GM12892 (cell line): ENCODE data around the gene PPM1E.
"Not testable (repeated sequence)": the region's sequence is repeated elsewhere in the genome, so short reads cannot be mapped to it uniquely, and the experiment has no call there.

ENCODE experiments used
- DNase-seq: peaks from one replicate; pipeline ENCODE4 v3.0.0; 2011; ENCODE audit not compliant: insufficient read length
- FAIRE-seq: peaks from 2 replicates; lab custom pipeline; 2011; peaks lifted over from hg19 to GRCh38; lab: Jason Lieb, UNC
- POLR2A ChIP-seq: IDR thresholded peaks from 2 replicates; pipeline ENCODE4 v1.6.1; 2011; ENCODE audit warnings: low read depth, low read length, control low read depth
- POLR2AphosphoS5 ChIP-seq: IDR thresholded peaks from 2 replicates; pipeline ENCODE4 v1.6.1; 2011; ENCODE audit warnings: low read depth, low read length, control low read depth
- TAF1 ChIP-seq: IDR thresholded peaks from 2 replicates; pipeline ENCODE4 v1.6.1; 2011; ENCODE audit warnings: low read depth, mild to moderate bottlenecking, control low read depth, low read length, borderline replicate concordance

Gene PPM1E

DNA sequence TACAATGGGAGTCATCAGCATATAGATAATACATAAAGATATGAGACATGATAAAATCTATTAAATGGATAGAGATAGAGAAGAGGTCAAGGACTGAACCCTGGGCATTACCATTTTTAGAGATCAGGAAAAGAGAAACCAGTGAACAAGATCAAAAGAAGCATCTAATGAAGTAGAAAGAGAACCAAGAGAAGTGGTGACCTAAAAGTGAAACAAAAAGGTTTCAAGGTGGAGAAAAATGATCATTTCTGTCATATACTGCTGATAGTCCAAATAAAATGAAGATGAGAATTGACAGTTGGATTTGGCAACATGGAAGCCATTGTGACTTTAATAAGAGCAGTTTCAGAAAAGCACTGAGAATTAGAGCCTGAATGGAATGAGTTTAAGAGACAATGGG, 165.1 kb downstream of the PPM1E start:
- FAIRE-seq: peak; percentile 24
- DNase-seq: no peak
- TF ChIP-seq POLR2A: no peak

- no peak for DNase-seq
- no peak for TF ChIP-seq POLR2A
- TF ChIP-seq POLR2AphosphoS5: no peak
- no peak for TF ChIP-seq TAF1
- FAIRE-seq: no peak
Measured at GRCh38 chr17:58932956-58933355, 177.3 kb downstream of the PPM1E start.

GRCh38 chr17:58936295-58936694, 180.6 kb downstream of the PPM1E start:
- no peak for FAIRE-seq
- no peak for DNase-seq
- TF ChIP-seq TAF1 (no peak), POLR2A (no peak), POLR2AphosphoS5 (no peak)

- FAIRE-seq: no peak
Measured at GRCh38 chr17:58944166-58944565, 188.5 kb downstream of the PPM1E start.

DNA sequence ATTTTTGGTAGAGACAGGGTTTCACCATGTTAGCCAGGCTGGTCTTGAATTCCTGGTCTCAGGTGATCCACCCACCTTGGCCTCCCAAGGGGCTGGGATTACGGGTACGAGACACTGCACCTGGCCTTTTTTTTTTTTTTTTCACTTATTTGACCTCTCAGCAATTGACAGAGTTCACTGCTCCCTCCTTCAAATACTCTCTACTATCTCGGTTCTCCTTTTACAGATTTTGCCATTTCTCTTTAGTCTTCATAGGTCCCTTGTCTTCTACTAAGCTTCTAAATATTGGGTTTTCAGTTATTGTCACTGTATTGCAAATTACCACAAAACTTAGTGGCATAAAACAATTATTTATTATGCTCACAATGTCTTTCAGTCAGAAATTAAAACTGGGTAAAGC, 191.8 kb downstream of the PPM1E start:
- FAIRE-seq (no peak), DNase-seq (no peak)
- TF ChIP-seq POLR2A (no peak), TAF1 (no peak)

More at GRCh38 chr17:58944166-58944565, 188.5 kb downstream of the PPM1E start:
- no peak for DNase-seq
- TF ChIP-seq POLR2AphosphoS5 (no peak), TAF1 (no peak), POLR2A (no peak)

GRCh38 chr17:58947824-58948223, 192.2 kb downstream of the PPM1E start:
- FAIRE-seq: no peak
- DNase-seq: no peak
- TF ChIP-seq POLR2A (no peak), TAF1 (no peak), POLR2AphosphoS5 (no peak)

DNA sequence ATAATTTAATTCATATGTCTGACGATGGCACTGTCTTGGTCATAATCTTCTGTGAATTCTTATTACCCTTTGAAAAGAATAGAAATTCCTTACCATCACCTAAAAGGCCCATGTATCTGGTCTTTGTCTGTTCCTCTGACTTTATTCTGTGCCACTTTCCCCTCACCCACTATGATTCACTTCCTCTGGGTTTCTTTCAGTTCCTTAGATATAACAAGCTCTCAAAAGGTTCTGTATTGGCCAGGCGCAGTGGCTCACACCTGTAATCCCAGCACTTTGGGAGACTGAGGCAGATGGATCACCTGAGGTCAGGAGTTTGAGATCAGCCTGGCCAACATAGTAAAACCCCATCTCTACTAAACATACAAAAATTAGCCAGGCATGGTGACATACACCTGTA, 198.7 kb downstream of the PPM1E start:
- FAIRE-seq, DNase-seq: not testable (repeated sequence)

- DNase-seq (no peak), FAIRE-seq (no peak)
- TF ChIP-seq POLR2A (no peak), POLR2AphosphoS5 (no peak), TAF1 (no peak)
Measured at GRCh38 chr17:58956997-58957724, 201.5 kb downstream of the PPM1E start.

- not testable (repeated sequence) for DNase-seq, FAIRE-seq
Measured at GRCh38 chr17:58957725-58958073, 202.0 kb downstream of the PPM1E start.

- peak; percentile 38 for FAIRE-seq
- TF ChIP-seq POLR2AphosphoS5 (no peak), TAF1 (no peak), POLR2A (no peak)
- no peak for DNase-seq
Measured at GRCh38 chr17:58960068-58960467, 204.4 kb downstream of the PPM1E start.

DNA sequence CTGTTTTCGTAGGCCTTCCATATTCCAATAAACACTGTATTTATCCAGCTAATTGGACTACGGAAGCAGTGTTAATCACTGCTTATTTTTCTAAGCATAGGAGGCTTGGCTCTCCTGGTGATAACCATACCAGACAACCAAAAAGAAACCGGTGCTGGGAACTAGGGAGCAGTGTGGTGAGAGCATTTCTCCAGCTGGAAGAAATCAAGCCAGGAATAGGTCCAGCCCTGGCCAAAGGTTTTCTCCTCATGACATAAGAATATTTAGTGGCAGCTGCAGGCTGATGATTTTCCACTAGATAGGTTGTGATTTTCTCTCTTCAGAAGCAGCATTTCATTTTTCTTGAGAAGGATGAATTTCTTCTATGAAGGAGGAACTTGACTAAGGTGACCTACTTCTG, 209.6 kb downstream of the PPM1E start:
- TF ChIP-seq TAF1 (no peak), POLR2A (no peak), POLR2AphosphoS5 (no peak)
- FAIRE-seq (no peak), DNase-seq (no peak)

DNA sequence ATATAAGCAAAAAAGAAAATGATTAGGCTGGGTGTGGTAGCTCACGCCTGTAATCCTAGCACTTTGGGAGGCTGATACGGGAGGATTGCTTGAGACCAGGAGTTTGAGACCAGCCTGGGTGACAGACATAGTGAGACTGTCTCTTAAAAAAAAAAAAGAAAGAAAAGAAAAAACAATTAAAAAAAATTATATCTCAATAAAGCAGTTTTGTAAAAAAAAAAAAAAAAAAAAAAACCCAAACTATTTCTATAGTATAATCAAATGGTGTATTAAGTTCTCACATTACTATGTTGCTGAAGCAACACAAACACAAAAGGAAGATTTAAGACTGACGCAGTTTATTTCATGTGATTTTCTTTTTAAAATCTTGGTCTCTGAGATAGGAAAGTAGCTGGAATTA, 210.6 kb downstream of the PPM1E start:
- no peak for TF ChIP-seq POLR2A
- no peak for TF ChIP-seq TAF1
- TF ChIP-seq POLR2AphosphoS5: no peak
- FAIRE-seq: no peak
- no peak for DNase-seq
